B cell (primary cell): ENCODE measurements around the gene GRIK3. TPM values are rescaled to one million over a fixed set of nuclear protein-coding genes. Genes with fewer than 3 reads are reported as not detected.

Experiments
- ATAC-seq: fragments of 200-7000 bp; cut with Tn5 transposase; one replicate; pipeline ENCODE4 v1.10.0; 2021; ENCODE audit warnings: low read depth, mild to moderate bottlenecking, moderate number of reproducible peaks, moderate library complexity
- CTCF ChIA-PET: fragments of 350-600 bp; sonication (Branson Sonifier 250); formaldehyde crosslinking; loops from one replicate; lab custom pipeline; 2021; ENCODE audit warnings: antibody characterized with exemption, inconsistent platforms; lab: Charles Lee
- POLR2A ChIA-PET: fragments of 350-600 bp; sonication (Branson Sonifier 250); formaldehyde crosslinking; loops from one replicate; lab custom pipeline; 2021; ENCODE audit warnings: antibody characterized with exemption; lab: Charles Lee
- DNase-seq: peaks from one replicate; pipeline ENCODE4 v3.0.0; 2013
- H2AFZ ChIP-seq: 2 replicates; pipeline ENCODE4 v1.6.1; 2012; ENCODE audit warnings: mild to moderate bottlenecking, low read depth, low read length; ENCODE audit not compliant: insufficient read depth, poor library complexity, severe bottlenecking
- H3K27ac ChIP-seq, 2 donors: 1 replicate in 1 of 2; 2 replicates in 1 of 2; pipeline ENCODE4 v1.5.1; 2012 to 2013; ENCODE audit warnings: low read length in 2 of 2, mild to moderate bottlenecking in 2 of 2, moderate library complexity in 1 of 2
- H3K27me3 ChIP-seq, 4 experiments: fragments of 200-600 bp in 1 of 4; sonication (generic) in 1 of 4; replicated peaks in 1 of 4; 1 replicate in 2 of 4; 2 replicates in 2 of 4; pipeline versions ENCODE4 v1.6.1 to v1.7.0; 2013 to 2016; ENCODE audit warnings: low read length in 3 of 4, mild to moderate bottlenecking in 2 of 4, mixed read lengths in 1 of 4, moderate library complexity in 1 of 4; ENCODE audit not compliant: insufficient read depth in 4 of 4, control insufficient read depth in 3 of 4; ENCODE audit errors: control extremely low read depth in 1 of 4
- H3K36me3 ChIP-seq, 2 experiments: replicated peaks in 1 of 2; 1 replicate in 1 of 2; 2 replicates in 1 of 2; pipeline versions ENCODE4 v1.6.1 to v1.7.1; 2013; ENCODE audit warnings: low read length in 1 of 2; ENCODE audit not compliant: insufficient read depth in 2 of 2, control insufficient read depth in 1 of 2; ENCODE audit errors: control extremely low read depth in 1 of 2, extremely low read depth in 1 of 2
- H3K4me1 ChIP-seq, 2 donors: fragments of 200-600 bp in 1 of 2; sonication (generic) in 1 of 2; 1 replicate in 1 of 2; 2 replicates in 1 of 2; pipeline versions ENCODE4 v1.5.1 to v1.6.1; 2013 to 2017; ENCODE audit warnings: low read length in 2 of 2; ENCODE audit not compliant: control insufficient read depth in 2 of 2, insufficient read depth in 2 of 2
- H3K4me2 ChIP-seq: replicated peaks from 2 replicates; pipeline ENCODE3; 2012; ENCODE audit warnings: mild to moderate bottlenecking, low read depth, low read length; ENCODE audit not compliant: poor library complexity, severe bottlenecking
- H3K4me3 ChIP-seq, 5 experiments: fragments of 200-600 bp in 1 of 5; sonication (generic) in 1 of 5; 1 replicate in 3 of 5; 2 replicates in 2 of 5; pipeline versions ENCODE4 v1.5.1 to v1.7.0; 2011 to 2016; ENCODE audit warnings: low read length in 4 of 5, mild to moderate bottlenecking in 4 of 5, low read depth in 2 of 5, control low read depth in 1 of 5, moderate library complexity in 1 of 5; ENCODE audit not compliant: insufficient read depth in 1 of 5; ENCODE audit errors: control extremely low read depth in 1 of 5, extremely low read depth in 1 of 5
- H3K79me2 ChIP-seq: fragments of 200-600 bp; sonication (generic); one replicate; pipeline ENCODE4 v1.6.0; 2016; ENCODE audit warnings: low read length; ENCODE audit not compliant: control insufficient read depth, insufficient read depth
- H3K9ac ChIP-seq: fragments of 200-600 bp; sonication (generic); 2 replicates; pipeline ENCODE4 v1.6.1; 2017; ENCODE audit warnings: mild to moderate bottlenecking, low read length, moderate library complexity
- H3K9me3 ChIP-seq, 3 donors: one replicate each; pipeline versions ENCODE4 v1.6.1 to v1.7.1; 2013; ENCODE audit warnings: low read length in 2 of 3; ENCODE audit not compliant: control insufficient read depth in 2 of 3, insufficient read depth in 1 of 3; ENCODE audit errors: control extremely low read depth in 1 of 3
- H4K20me1 ChIP-seq: 2 replicates; pipeline ENCODE4 v1.6.0; 2012; ENCODE audit warnings: mild to moderate bottlenecking, low read length; ENCODE audit not compliant: insufficient read depth, control insufficient read depth, poor library complexity, severe bottlenecking
- H3K27ac Mint-ChIP-seq: one replicate; pipeline ENCODE4 v1.8.0; 2021; ENCODE audit warnings: mixed read lengths
- H3K27me3 Mint-ChIP-seq: one replicate; pipeline ENCODE4 v1.8.0; 2021; ENCODE audit warnings: mixed read lengths
- H3K4me1 Mint-ChIP-seq: one replicate; pipeline ENCODE4 v1.8.0; 2021; ENCODE audit warnings: mixed read lengths
- H3K4me3 Mint-ChIP-seq: one replicate; pipeline ENCODE4 v1.8.0; 2021; ENCODE audit warnings: mixed read lengths
- H3K9me3 Mint-ChIP-seq: one replicate; pipeline ENCODE4 v1.8.0; 2022; ENCODE audit warnings: mixed read lengths; ENCODE audit not compliant: insufficient read depth
- CTCF ChIP-seq: fragments of 200-600 bp; IDR thresholded peaks from one replicate; pipeline ENCODE4 v1.8.0; 2022; ENCODE audit warnings: antibody characterized with exemption, mild to moderate bottlenecking
- EZH2 ChIP-seq: IDR thresholded peaks from 2 replicates; pipeline ENCODE4 v1.6.1; 2012; ENCODE audit warnings: borderline replicate concordance, low read depth, mild to moderate bottlenecking, moderate library complexity, low read length; ENCODE audit not compliant: insufficient read depth, poor library complexity, severe bottlenecking
- WGBS: methylation state at CpG from one replicate; pipeline ENCODE4 v1.1.5; 2013; ENCODE audit warnings: missing lambda C conversion rate; ENCODE audit not compliant: insufficient coverage; 5-methylcytosine and 5-hydroxymethylcytosine counted together
- intact Hi-C: fragments of 100-400 bp; cut with micrococcal nuclease; formaldehyde crosslinking; loops from one replicate; pipeline ENCODE4 v1.10.0; 2022
- polyA plus RNA-seq: library from polyadenylated mRNA; depleted of rRNA; stranded (reverse); fragments of >200 nt; gene quantifications from 2 replicates; pipeline ENCODE4 v1.2.3, GENCODE V29; 2012
- total RNA-seq, 2 donors: library from RNA; stranded (reverse); fragments of 120-200 nt in 1 of 2; gene quantifications; 1 replicate in 1 of 2; 2 replicates in 1 of 2; pipeline versions ENCODE4 v1.2.3 to v1.2.4, GENCODE V29; 2013 to 2022

GRIK3 gene
- total and polyA plus RNA-seq, 2 donors (not counting 1 experiment from before 2014, with no cell fraction given): 0.12 to 1.5 TPM

GRCh38 chr1:36755303-36756230 lies 278.7 kb downstream of the GRIK3 start:
- Histone ChIP-seq H3K79me2 (no peaks in the 10 kb centered on the region), H3K9ac (no peak overlapping the region), H3K36me3 (no peaks in the 10 kb centered on the region), H3K4me3 (no peak overlapping the region), H3K9me3 (peaks cover 0 to 2% (median 0%) of the 10 kb centered on the region in 3 donors), H3K4me2 (no peak overlapping the region), H3K27me3 (peaks cover 0 to 2% (median 0%) of the 10 kb centered on the region in 4 experiments), H2AFZ (no peak overlapping the region), H3K4me1 (no peaks in the 10 kb centered on the region), H3K27ac (no peak overlapping the region), H4K20me1 (no peaks in the 10 kb centered on the region)
- ATAC-seq (no peak), DNase-seq (no peak)
- intact Hi-C loops: no loop called here
- H3K9me3 Mint-ChIP-seq: no peaks in the 10 kb centered on the region
- no peak overlapping the region for H3K27ac Mint-ChIP-seq
- TF ChIP-seq EZH2: no peak
- no peak for TF ChIP-seq CTCF
- WGBS: 82% methylated on average over 4 of the region's 12 CpGs
- H3K4me3 Mint-ChIP-seq: no peak overlapping the region
- peaks cover 25% of the 10 kb centered on the region for H3K27me3 Mint-ChIP-seq
- CTCF ChIA-PET: no interaction called here
- POLR2A ChIA-PET: no interaction called here
- no peaks in the 10 kb centered on the region for H3K4me1 Mint-ChIP-seq

DNA sequence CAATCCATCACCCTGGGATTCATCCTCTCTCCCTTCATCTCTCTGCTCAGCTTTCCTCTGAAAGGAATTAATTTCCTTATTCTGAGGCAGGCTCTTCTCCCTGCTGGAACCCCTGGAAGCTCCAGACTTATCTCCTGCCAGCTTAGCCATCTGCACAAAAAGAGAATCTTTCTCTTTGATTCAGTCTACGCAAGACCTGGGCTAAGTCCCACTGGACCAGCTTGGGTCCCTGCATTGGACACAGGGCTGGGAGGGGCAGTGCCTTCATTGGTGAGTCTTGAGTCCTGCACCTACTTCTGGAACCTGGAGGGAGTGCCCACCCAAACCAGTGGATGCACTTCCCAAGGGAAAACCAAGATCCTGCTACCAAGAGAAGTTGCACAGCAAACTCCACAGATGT lies 279.9 kb downstream of the GRIK3 start:
- no peak overlapping the region for H3K4me3 Mint-ChIP-seq
- no peak for ATAC-seq
- CTCF ChIA-PET: no interaction called here
- intact Hi-C loops: no loop called here
- Histone ChIP-seq H3K27ac (no peak overlapping the region), H2AFZ (no peak overlapping the region), H3K79me2 (no peaks in the 10 kb centered on the region), H3K9me3 (peaks cover 0 to 1% (median 0%) of the 10 kb centered on the region in 3 donors), H3K4me2 (no peak overlapping the region), H4K20me1 (no peaks in the 10 kb centered on the region), H3K36me3 (no peaks in the 10 kb centered on the region), H3K27me3 (peaks cover 0 to 2% (median 0%) of the 10 kb centered on the region in 4 experiments), H3K9ac (no peak overlapping the region), H3K4me1 (no peaks in the 10 kb centered on the region), H3K4me3 (no peak overlapping the region)
- no peaks in the 10 kb centered on the region for H3K9me3 Mint-ChIP-seq
- WGBS: 100% methylated on average over 1 of the region's 1 CpG
- peaks cover 25% of the 10 kb centered on the region for H3K27me3 Mint-ChIP-seq
- TF ChIP-seq EZH2: no peak
- TF ChIP-seq CTCF: no peak
- POLR2A ChIA-PET: no interaction called here
- DNase-seq: no peak
- H3K4me1 Mint-ChIP-seq: no peaks in the 10 kb centered on the region
- H3K27ac Mint-ChIP-seq: no peak overlapping the region
